Diencephalon (tissue), 1 donor: ENCODE results near the gene N4BP2L2. TPM values are rescaled to one million over a fixed set of nuclear protein-coding genes. Genes with fewer than 3 reads are reported as not detected.

Source experiments
- small RNA-seq: library from RNA; depleted of rRNA; stranded (forward); fragments of <200 nt; gene quantifications from one replicate; pipeline ENCODE3, GENCODE V24; 2014
- total RNA-seq: library from RNA; depleted of rRNA; stranded (reverse); fragments of >200 nt; gene quantifications from one replicate; pipeline ENCODE4 v1.2.3, GENCODE V29; 2014

The N4BP2L2 gene
- 212 TPM for total RNA-seq

DNA sequence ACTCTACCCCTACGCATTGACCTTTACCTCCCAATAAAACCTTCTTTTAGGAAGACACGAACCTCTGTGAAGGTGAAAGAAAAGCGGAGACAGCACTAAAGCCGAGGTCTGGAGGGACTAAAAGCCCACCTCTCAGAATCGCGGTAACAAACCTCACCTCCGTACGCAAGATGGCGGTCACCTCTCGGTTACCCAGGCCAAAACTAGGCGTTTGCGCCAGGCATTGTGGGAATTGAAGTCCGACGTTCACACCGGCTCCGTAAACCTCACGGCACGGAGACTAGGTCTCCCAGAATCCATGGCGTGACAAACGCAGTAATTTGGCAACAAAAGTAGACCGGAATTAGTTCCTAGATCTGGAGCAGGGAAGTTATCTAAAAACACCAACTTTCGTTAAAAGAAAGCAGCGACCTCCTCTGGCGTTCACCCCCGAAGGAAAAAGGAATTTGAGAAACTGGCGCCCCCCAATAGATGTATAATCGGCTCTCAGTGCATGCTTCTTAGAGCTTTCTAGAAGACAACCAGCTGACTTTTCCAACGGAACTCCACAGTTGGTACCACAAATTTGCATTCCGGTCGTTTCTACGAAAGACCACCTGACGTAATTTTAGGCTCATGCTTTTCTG is at the start of gene N4BP2L2:
Gene N4BP2L2 (minus strand): TSS at position 175 of the 626 bp plus-strand sequence. CDS start 1,768 bp downstream, outside the sequence.

DNA sequence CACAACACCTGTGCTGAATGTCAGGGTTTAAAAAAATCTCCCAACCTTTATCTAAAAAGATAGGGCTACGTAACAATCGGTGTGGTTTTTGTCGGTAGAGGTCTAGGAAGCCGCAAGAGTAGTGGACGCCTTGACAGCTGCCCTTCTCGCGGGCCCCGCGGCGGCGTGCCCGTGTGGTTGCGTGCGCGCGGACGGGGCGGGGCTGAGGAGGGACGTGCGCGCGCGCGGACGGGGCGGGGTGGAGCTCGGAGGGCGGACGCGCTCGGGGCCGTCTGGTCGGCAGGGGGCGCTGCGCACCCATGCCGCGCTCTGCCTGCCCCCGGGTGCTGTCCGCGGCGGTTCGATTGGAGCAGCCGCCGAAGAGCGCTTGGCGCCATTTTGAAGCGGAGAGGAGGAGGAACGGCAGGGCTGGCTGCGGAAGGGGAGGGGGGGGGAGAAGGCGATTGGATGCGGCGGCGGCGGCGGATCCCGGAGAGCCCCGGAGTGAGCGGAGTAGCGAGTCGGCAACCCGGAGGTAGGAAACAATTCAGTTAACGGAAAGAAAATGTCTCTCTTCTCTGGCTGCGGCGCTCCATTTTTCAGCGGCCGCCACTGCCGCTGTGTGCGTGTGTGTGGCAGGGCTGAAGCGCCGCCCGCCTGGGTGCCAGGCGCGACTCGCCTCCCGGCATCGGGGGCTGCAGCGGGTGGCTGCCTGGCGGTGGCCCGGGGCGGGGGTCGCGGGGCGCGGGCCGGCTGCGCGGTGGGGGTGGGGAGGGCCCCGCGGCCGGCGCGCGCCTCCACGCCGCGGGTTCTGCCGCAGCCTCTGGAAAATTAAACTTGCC is 47.7 kb upstream of the N4BP2L2 start, which contains the start of gene PDS5B:
Gene PDS5B (plus strand): TSS at position 373 of the 821 bp plus-strand sequence. CDS start 62,321 bp downstream, outside the sequence.

DNA sequence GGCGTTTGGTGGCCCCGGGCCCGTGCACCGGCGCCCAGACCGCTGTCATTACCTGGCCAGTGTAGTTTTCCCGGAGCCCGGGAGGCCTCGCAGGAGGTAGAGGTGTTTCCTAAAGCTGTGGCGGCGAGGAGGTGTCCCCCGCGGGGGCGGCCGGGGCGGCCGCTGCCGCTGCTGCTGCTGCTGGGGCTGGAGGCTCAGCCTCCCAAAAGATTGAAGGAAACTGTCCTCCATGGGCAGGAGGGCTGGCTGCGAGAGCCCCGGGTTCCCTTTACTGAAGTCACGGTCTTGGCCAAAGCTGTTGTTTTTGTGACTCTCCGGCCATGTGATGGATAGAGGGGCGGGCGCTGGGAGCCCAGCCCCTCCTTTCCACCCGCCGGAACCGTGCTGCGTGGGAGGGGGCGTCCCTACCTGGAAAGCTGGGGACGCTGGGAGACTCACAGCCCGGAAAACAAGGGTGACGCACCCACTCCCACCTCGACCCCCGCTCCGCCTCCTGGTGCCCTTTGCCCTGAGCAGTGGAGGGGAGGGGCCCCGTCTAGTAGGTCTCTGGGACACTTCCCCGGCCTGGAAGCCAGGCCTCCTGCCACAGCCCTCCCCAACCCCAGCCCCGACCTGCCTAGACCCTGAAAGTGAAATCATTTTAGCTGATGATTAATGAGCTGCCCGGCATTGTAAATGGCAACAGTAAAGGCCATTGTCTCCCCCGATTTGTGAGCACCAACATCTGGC is 110.6 kb downstream of the N4BP2L2 start, which contains the start of gene N4BP2L1:
Gene N4BP2L1 (minus strand): TSS at position 279 of the 729 bp plus-strand sequence. CDS start 48 bp downstream, at position 231.

Small RNAs within 50 kb of the gene (small RNA-seq; reads per million reads assigned to genes)
- not detected for gene RF00190

Other genes starting within 250 kb of the N4BP2L2 start
- gene ZAR1L, start 223.4 kb downstream of the N4BP2L2 start, total RNA-seq: not detected
- 4.6 TPM for gene BRCA2, start 223.3 kb downstream of the N4BP2L2 start, total RNA-seq
- gene N4BP2L1, start 110.7 kb downstream of the N4BP2L2 start, total RNA-seq: 13.8 TPM
- 141 TPM for gene PDS5B, start 47.7 kb upstream of the N4BP2L2 start, total RNA-seq